GM18507 (cell line): Measurements from ENCODE around the gene KRT6B.
"Not testable (repeated sequence)": the region's sequence is repeated elsewhere in the genome, so short reads cannot be mapped to it uniquely, and the experiment has no call there.

ENCODE experiments used
- DNase-seq: peaks from one replicate; pipeline ENCODE4 v3.0.0; 2011; ENCODE audit warnings: low read depth; ENCODE audit not compliant: insufficient read length; ENCODE audit errors: extremely low spot score
- FAIRE-seq: peaks from 2 replicates; lab custom pipeline; 2011; peaks lifted over from hg19 to GRCh38; lab: Jason Lieb, UNC

KRT6B gene

GRCh38 chr12:52474212-52474611 is 22.3 kb upstream of the KRT6B start:
- no peak for FAIRE-seq

GRCh38 chr12:52473768-52474167 is 21.8 kb upstream of the KRT6B start, which contains the start of gene KRT6C:
Gene KRT6C, minus strand, starts transcription at chr12:52473805. Its CDS starts 68 bp downstream, at chr12:52473737.
- no peak for FAIRE-seq
- no peak for DNase-seq

More at GRCh38 chr12:52474212-52474611, 22.3 kb upstream of the KRT6B start:
- no peak for DNase-seq

- FAIRE-seq, result no peak
- DNase-seq, result no peak
These were observed 17.9 kb upstream of the KRT6B start for GRCh38 chr12:52469853-52470252.

GRCh38 chr12:52464897-52465296 is 13.0 kb upstream of the KRT6B start:
- no peak for DNase-seq
- FAIRE-seq, result no peak

GRCh38 chr12:52461693-52462092 is 9.7 kb upstream of the KRT6B start:
- no peak for FAIRE-seq
- DNase-seq, result no peak

- FAIRE-seq, result no peak
- no peak for DNase-seq
These were observed 6.9 kb upstream of the KRT6B start for GRCh38 chr12:52458861-52459260.

GRCh38 chr12:52455821-52456220 is 3.9 kb upstream of the KRT6B start:
- no peak for FAIRE-seq
- no peak for DNase-seq

- FAIRE-seq (no peak), DNase-seq (no peak)
These were observed 2.7 kb upstream of the KRT6B start for GRCh38 chr12:52454411-52455201.

GRCh38 chr12:52448228-52448627 is 3.7 kb downstream of the KRT6B start:
- FAIRE-seq (no peak), DNase-seq (no peak)

- FAIRE-seq, DNase-seq: not testable (repeated sequence)
These were observed 4.8 kb downstream of the KRT6B start for GRCh38 chr12:52447196-52447595.

- DNase-seq (no peak), FAIRE-seq (no peak)
These were observed 5.4 kb downstream of the KRT6B start for GRCh38 chr12:52446367-52447045.

GRCh38 chr12:52445876-52446275 is 6.1 kb downstream of the KRT6B start:
- no peak for FAIRE-seq

GRCh38 chr12:52444647-52445595 is 7.0 kb downstream of the KRT6B start:
- no peak for DNase-seq
- no peak for FAIRE-seq

More at GRCh38 chr12:52445876-52446275, 6.1 kb downstream of the KRT6B start:
- no peak for DNase-seq

GRCh38 chr12:52443966-52444365 is 8.0 kb downstream of the KRT6B start:
- no peak for FAIRE-seq

GRCh38 chr12:52442600-52443061 is 9.3 kb downstream of the KRT6B start:
- DNase-seq, result no peak
- FAIRE-seq, result no peak

More at GRCh38 chr12:52443966-52444365, 8.0 kb downstream of the KRT6B start:
- DNase-seq, result no peak

GRCh38 chr12:52441320-52441911 is 10.5 kb downstream of the KRT6B start:
- FAIRE-seq (no peak), DNase-seq (no peak)

GRCh38 chr12:52440821-52441319 is 11.1 kb downstream of the KRT6B start:
- DNase-seq (no peak), FAIRE-seq (no peak)

GRCh38 chr12:52439845-52440244 is 12.1 kb downstream of the KRT6B start:
- no peak for DNase-seq
- FAIRE-seq, result no peak

- FAIRE-seq (no peak), DNase-seq (no peak)
These were observed 12.5 kb downstream of the KRT6B start for GRCh38 chr12:52439420-52439819.
